ENCODE data around the gene IL12B.
"Not testable (repeated sequence)": the region's sequence is repeated elsewhere in the genome, so short reads cannot be mapped to it uniquely, and the experiment has no call there.

Gene IL12B

DNA sequence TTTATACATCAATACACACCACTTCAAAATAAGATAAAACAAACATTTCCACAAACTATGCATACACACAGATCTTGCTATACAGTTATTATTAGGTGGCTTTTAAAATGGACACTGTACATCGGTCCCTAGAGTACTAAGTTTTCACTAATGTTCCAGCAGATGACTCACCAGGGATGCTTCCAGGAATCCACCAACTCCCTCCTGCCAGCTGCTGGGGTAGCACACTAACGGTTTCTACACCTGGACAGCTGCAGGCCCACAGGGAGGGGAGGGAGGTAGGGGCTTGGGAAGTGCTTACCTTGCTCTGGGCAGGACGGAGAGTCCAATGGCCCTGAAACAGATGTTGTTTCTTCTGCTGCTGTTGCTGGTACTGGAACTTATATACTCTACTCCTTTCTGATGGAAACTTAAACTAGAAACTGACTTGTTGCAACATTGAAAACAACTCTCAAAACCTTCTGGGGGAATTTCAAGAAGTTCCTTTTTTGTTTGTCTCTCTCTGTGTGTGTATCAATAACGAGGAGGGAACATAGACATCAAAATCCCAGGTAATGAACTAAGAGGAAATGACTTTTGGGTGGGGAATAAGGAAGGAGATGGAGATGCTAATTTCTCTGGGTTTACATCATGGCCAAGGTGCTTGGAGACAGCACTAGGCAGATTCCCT, at the start of gene IL12B:
Gene IL12B (minus strand): TSS at position 357 of the 670 bp plus-strand sequence. CDS start 3,705 bp downstream, outside the sequence.
- FAIRE-seq, result no peak

DNA sequence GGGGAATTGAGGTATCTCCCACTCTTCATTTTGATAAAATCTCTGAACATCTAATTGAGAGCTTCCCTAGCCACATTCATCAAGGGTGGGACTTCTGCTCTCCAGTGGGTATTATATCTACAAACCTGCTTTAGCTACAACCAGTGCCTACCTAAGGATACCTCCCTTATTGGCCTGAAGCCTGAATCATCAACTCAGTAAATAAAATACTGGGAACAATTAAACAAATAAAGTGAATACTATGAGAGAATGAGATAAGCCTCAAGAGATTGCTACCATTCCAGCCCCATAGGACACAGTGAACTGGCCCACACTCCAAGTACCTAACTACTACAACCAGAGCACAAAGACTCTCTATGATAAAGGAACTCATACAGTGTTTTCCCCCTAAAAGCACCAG, 47.4 kb upstream of the IL12B start:
- no peak for FAIRE-seq

DNA sequence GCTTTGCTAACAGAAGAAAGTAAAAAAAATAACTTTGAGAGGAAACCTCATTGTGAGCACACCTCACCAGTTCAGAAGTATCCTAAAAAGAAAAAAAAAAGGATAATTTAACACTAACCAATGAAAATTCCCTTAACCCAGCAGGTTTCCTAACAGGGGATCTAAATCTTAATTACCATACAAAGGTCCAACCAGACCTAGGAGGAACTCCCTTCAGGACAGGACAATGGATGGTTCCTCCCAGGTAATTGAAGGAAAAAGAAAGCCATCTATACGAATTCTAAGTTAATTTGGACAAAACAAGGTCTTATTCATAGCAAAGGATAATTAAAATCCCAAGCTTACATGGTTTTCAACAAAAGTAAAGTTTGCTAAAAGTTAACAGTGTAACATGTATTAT, 37.6 kb upstream of the IL12B start:
- FAIRE-seq, result not testable (repeated sequence)

DNA sequence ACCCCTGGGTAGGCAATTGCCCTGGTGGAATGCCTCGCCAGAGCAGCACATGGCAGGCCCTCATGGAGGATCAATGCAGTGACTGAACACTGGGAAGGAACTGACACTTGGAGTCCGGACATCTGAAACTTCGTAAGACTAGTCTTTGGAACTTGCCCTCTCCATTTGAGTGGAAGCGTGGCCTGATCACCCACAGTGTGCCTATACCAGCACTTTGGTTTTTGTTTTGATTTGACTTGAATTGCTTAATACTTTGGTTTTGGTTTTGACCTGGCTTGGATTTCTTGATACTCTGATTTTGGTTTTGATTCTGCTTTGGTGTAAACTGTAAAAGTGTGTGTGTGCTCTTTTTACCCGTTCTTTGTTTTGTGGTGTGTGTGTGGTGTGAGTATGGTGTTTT, 36.5 kb upstream of the IL12B start:
- not testable (repeated sequence) for FAIRE-seq

DNA sequence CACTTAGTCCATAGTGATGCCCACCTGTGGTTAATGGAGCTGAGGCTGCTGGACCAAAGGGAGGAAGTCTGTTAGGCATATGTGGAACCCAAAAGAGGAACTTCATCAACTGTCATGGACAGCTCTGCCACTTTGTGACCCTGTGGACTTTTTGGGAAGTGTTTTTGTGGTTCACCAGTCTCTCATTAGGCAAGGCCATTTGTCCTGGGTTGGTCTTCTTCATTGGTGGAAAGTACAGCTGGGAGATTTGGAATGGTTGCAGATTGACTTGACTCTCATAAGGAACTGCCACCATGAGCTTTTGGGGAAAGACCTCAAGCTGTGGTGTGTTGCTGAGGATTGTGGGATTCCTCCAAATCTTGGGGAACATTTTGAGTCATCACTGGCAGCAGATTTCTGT, 31.9 kb upstream of the IL12B start:
- no peak for FAIRE-seq

DNA sequence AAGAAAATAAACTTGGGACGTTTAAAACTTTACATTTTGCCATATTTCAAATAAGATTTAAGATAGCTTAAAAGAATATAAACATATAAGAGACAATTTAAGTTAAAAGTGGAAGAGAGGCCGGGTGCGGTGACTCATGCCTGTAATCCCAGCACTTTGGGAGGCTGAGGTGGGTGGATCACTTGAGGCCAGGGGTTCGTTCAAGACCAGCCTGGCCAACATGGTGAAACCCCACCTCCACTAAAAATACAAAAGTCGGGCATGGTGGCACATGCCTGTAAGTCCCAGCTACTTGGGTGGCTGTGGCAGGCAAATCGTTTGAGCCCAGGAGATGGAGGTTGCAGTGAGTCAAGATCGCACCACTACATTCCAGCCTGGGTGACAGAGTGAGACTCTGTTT, 29.6 kb upstream of the IL12B start:
- FAIRE-seq, result not testable (repeated sequence)

DNA sequence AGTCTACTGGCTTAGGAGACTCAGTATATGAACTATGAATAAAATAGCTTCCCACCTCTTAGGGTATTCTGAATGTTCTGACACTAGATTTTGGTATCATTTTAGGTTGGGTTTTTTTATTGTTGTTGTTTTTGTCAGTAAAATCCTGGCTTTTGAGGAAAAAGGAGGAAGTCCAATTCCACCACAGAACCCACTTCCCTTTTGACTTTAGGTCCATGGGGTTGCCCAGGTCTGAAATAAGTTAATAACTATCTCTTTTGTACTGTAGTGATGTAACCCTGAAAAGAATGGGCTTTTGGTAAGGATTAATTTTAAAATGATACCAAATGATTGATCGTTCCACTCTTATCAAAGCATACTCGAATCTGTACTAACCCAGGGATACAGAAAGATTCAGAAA, 29.1 kb upstream of the IL12B start:
- FAIRE-seq, result no peak

DNA sequence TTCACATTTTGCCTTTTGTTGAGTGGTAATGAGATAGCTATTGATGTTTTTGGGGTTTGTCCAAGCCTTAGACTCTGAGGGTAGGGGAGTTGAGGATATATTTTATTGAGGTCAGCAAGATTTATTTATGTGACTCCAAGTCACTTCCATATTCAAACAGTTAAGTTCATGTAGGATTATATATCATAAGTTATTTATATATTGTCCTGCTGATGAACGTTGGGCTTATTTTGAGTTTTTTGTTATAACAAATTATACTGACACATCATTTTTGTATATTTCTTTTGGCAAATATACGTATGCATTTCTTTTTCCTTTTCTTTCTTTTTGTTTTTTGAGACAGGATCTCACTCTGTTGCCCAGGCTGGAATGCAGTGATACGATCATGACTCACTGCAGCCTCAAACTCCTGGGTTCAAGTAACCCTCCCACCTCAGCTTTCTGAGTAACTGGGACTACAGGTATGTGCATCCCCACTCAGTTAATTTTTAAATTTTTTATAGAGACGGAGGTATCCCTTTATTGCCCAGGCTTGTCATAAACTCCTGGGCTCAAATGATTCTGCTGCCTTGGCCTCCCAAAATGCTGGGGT, 23.5 kb upstream of the IL12B start:
- no peak for FAIRE-seq

DNA sequence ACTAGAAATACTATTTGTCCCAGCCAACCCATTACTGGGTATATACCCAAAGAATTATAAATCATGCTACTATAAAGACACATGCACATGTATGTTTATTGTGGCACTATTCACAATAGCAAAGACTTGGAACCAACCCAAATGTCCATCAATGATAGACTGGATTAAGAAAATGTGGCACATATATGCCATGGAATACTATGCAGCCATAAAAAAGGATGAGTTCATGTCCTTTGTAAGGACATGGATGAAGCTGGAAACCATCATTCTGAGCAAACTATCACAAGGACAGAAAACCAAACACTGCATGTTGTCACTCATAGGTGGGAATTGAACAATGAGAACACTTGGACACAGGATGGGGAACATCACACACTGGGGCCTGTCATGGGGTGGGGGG, 20.4 kb upstream of the IL12B start:
- FAIRE-seq, result not testable (repeated sequence)

DNA sequence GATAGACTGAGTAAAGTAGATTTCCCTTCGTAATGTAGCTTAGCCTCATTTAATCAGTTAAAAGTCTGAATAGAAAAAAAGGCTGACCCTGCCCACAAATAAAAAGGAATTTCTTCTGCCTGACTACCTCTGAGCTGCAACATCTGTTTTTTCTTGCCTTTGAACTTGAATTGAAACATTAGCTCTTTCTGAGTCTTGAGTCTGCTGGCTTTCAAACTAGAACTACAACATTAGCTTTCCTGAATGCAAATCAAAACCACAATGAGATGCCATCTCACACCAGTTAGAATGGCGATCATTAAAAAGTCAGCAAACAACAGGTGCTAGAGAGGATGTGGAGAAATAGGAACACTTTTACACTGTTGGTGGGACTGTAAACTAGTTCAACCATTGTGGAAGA, 19.9 kb upstream of the IL12B start:
- FAIRE-seq, result not testable (repeated sequence)

DNA sequence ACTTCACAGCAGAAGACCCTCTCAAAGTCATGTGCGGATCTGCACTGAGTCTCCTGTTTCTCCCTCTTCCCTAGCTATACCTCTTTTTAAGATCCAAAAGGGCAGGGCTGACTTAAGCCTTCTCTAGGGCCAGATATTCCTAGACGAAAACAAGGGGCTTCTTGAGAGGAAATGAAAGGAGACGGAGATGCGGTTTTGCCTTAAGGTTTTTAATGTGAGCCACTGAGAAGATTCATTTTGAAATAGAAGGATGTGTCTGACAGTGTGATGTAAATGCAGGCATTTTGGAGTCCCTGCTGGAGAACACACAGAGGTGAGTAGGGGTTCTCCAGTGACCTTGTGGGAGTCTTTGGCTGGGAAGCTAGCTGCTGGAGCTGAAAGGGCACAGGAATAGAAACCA, 15.6 kb upstream of the IL12B start:
- no peak for FAIRE-seq

DNA sequence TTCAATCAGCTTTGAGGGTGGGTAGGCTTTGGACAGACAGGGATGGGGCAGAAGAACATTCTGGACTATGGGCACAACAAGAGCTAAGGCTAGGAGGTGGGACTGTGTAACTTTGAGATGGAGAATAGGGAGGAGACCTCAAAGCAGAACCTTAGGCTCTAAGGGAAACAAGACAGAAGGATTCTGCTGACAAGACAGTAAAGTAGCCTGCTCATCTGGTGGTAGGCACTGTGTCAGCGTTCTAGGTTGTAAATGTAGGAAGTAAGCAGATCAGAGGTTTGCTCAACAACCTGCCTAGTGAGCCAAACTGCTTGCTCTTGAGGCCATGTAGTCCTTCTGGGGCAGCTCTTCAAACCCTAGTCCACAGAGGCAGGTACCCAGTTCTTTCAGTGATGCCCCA, 15.0 kb upstream of the IL12B start:
- FAIRE-seq, result no peak

DNA sequence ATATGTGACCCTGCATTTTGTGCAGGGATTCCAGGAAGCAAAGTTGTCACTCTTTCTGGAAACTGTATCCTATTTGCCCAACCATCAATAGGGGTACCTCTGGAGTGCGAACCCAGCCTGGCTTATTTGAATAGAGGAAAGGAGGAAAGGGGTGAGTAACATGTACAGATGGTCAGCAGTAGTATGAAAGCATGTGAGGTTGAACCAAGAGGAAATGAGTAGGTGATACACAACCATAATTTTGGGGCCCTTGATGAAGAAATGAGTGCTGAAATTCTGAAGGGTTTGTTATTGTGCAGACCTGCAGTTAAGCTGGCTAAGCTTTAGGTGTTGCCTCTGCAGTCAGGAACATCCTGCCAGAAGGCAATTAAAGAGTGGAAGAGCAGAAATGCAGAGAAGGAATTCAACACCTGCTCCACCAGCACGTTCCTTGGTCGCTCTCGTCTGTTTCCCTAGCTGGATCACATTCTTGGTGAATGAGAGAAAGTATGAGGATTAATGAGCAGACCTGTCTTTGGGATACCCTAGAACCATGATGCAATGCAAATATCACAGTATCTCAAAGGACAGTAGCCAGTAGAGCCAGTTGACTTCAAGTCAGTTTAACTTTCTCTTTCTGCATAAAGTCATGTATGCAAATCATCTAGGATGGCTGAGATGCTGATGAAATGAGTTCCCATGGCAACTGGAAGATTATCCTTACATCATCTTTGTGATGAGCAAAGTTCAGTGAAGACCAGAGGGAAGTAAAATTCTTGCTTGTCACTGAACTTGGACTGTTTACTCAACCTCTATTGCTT, 13.2 kb upstream of the IL12B start:
- FAIRE-seq, result no peak

DNA sequence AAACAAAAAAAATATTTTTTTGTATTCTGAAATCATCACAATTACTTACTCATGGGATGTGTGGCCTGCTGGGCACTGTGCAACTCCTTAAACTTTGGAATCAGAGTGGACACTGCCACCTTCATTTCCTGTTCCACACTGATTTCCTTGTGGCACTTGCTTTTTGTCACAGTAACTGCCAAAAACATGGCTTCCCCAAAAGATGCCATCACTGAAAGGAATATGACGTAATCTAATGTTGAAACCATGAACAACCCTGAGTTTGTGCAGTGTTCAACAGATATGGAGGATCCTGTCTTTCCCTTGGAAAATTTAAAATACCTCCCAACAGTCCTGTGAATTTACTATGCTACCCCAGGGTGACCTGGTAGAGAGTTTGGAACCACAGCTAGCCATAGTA, 12.6 kb upstream of the IL12B start:
- FAIRE-seq, result no peak

DNA sequence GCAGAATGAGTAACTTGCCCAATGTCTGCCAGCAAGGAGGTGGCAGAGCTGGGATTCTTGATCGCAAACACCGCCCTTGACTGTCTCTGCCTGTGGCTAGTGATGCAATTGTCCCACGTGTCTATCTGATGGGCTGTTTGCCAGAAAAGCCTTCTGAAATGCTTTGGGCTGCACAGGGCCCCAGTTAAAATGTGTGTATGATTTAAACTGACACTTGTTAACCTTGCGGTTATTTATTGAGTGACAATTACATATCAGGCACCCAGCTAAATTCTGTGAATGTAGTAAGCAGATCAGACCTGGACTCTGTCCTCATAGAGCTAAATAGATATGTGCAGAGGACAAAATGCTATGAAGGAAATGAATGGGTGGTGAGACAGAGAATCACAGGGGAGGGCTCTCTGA, 11.6 kb upstream of the IL12B start:
- FAIRE-seq, result no peak

DNA sequence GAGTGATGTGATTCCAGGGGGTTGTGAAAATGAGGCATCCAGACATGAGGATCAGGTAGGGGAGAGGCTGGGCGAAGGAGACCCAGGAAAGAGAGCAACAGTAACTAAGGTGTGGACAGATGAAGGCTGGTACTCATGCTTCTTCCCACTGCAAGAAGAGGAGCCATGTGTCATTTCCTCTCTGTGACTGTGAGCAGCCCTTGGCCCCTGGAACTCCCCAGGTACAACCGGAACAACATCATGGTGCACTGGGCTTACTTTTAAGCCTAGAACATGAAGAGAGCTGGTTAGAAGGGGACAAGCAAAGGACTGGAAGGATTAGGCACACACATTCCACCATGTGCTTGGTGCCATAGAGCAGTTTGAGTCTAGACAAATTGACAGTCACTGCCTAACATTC, 10.9 kb upstream of the IL12B start:
- FAIRE-seq, result no peak

DNA sequence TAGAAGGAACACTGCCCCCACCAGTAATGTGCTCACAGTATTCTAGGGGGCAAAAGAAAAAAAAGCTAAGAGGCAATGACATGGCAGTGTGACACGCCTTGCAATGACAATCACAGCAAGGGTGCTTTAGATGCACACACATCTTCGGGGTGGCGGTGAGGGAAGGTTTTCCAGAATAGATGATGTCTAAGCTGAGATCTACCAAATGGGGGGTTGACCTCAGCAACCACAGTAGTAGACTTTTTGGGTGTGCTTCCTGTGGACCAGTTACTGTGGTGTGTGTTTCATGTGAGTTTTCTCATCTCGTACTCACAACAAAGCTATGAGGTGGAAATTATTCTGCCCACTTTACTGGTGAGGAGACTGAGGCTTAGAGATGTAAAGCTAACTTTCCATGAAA, 10.2 kb upstream of the IL12B start:
- FAIRE-seq, result no peak

DNA sequence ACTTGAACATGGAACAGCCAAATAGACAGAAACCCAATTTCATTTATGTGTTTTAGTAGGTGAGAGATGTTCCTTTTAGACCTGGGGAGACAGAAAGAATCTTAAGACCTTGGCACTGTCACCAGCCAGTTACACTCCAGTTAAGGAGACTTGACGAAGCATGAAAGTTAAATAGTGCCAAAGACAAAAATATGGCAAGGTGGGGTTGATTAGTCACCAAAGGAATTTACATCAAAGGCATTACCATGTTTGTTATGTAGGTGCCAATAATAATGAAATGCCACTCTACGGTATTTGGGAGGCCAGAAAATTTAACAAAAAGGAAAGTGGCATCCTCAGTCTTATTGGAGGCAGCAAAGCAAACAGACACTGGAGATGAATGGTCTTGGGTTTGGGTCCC, 9.2 kb upstream of the IL12B start:
- no peak for FAIRE-seq

DNA sequence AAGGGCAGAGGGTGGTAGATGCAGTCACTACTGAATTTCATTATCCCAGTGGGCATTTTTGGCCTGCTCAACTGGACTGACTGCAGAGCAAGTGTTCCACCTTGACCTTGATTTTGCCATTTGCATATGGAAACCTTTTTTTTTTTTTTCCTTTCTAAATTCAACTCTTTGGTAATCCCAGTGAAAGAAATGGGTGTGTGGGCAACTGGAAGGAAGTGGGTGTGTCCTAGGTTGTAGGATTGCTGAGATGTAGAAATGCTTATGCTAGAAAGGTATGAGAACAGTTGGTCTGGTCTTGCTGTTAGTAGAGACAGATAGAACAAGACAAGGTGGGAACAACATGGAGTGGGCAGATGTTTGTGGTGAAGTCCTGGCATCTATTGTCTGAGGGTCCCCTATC, 7.8 kb upstream of the IL12B start:
- no peak for FAIRE-seq

DNA sequence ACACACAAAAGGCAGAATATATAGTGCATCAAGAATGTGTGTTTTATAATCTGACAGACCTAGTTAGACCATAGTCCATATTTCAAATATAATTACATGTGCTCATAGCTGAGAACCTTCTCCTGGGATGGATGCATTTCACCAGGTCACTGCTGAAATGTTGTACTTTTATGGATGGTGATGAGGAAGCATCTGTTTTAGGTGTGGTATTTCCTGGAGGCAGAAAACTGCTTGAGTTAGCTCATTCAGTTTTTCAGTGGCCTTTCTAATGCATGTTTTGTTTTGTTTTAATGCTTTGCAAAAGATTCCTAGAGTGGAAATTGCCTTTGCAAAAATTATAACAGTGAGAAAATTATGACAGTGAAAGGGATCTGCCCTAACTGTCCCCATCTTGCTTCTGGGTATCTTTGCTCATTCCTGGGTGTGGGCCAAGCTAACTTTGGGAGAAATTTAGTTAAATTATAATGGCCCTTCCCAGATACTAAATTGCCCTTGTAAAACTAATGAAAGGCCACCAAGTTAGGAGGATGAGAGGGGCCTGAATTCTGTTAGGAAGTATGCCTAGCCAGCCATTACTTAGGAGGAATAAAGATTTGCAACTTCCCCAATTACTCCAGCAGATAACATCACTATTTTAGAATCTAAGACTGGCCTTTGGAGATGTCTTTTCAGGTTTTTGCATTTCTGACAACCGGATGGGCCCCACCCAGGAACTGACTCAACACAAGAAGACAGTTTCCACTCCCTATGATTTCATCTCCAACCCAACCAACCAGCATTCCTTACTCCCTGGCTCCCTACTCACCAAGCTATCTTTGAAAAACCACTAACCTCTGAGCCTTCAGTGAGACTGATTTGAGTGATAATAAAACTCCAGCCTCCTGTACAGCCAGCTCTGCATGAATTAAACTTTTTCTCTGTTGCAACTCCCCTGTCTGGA, 7.0 kb upstream of the IL12B start:
- FAIRE-seq, result no peak

DNA sequence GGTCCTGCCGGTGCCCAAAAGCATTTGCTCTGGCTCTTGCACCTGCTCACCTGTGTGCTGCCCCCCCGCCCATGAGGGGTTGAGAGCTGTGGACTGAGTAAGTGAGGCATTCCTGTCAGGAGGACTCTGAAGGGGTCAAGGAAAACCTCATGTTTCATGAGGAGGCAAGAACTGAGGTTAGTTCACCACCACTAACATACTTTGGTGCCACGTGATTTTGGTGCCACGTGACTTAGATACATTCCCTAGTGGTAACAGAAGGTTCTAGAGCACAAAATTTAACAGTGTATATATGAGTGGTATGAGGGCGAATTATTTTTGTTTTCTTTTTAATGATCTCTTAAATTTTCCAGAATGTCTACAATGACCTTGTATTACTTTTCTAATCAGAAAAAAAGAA, 6.3 kb upstream of the IL12B start:
- no peak for FAIRE-seq

DNA sequence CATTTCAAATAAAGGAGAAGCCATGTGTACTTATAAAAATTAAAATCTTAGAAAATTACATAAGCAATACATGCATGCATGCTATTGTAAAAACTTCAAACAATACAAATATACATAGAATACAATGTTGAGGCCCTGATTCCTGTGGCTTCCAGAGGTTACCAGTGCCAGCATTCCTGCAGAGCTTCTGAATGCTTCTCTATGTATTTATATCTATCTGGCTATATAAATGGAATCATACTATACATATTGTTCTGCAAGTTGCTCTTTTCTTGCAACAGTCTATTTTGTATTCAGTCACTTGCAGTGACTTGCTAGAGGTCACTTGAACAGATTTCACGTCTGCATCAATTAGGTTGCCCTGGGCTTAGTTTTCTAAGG, 3.2 kb upstream of the IL12B start:
- FAIRE-seq, result no peak
